MM.1S (cell line): Measurements from ENCODE around the gene SLC1A2.

ENCODE experiments used
- CTCF ChIP-seq: fragments of 300-600 bp; sonication (generic); IDR thresholded peaks from 2 replicates; pipeline ENCODE4 v1.5.1; 2016; ENCODE audit warnings: antibody characterized with exemption, low read length, mixed read lengths
- EZH2 ChIP-seq: fragments of 300-600 bp; sonication (generic); optimal IDR thresholded peaks from 2 replicates; pipeline ENCODE3; 2017; ENCODE audit warnings: low read depth, mild to moderate bottlenecking, antibody characterized with exemption, low read length, mixed read lengths
- EZH2phosphoT487 ChIP-seq: fragments of 300-600 bp; sonication (generic); IDR thresholded peaks from 2 replicates; pipeline ENCODE4 v1.6.1; 2018; ENCODE audit warnings: antibody characterized with exemption, low read length

GRCh38 chr11:35267504-35267903 is 151.9 kb downstream of the SLC1A2 start:
- TF ChIP-seq CTCF: no peak
- TF ChIP-seq EZH2phosphoT487: no peak
- TF ChIP-seq EZH2: no peak
